ENCODE measurements around the gene AHNAK2.
A peak's percentile ranks its signal among the peaks of the same experiment; 100 is the strongest.

The AHNAK2 gene

DNA sequence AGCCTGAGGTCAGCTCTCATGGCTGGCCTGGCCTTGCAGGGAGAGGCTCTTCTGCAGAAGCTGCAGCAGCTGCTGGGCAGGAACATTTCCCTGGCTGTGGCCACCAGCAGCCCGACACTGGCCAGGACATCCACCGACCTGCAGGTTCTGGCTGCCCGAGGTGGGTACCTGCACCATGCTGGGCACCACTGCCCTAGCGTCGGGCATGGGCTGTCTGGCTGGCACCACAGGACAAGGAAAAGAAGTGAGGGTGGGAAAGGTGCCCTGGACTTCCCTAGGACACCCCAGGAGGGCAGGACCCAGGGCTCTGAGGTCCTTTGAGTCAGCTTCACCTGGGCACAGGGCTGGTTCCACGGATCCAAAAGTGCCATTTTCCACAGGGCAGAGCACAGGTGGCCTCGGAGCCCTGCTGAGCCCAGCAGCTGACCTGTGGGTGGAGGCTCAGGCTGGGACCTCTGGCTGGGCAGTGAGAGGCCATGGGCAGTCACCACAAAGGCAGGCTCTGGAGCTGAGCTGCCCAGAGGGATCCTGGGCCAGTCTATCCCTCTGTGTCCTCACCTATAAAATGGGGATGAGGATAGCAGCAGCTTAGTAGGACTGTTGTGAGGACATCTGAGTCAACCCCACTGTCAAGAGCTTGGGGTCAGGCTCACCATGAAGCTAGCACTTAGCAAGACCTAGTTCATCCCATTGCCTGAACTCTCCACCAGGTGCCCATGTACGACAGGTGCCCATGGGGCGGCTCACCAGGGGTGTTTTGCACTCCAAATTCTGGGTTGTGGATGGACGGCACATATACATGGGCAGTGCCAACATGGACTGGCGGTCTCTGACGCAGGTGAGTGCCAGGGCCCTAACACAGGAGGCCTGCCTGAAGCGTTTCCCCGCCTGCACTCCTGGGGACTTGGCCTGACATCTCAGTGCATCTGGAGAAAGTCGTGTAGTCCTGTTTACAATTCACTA lies 48.6 kb downstream of the AHNAK2 start:
- TF ChIP-seq MYC (IDR thresholded peaks at IDR 0.05; ENCODE audit: low read depth, low read length) (no peak), MAX (IDR thresholded peaks at IDR 0.05; ENCODE audit: low read depth, low read length) (no peak), POLR2A (IDR thresholded peaks at IDR 0.05; ENCODE audit: extremely low read depth, insufficient read length) (no peak)
- TF ChIP-seq, protein P1, sequence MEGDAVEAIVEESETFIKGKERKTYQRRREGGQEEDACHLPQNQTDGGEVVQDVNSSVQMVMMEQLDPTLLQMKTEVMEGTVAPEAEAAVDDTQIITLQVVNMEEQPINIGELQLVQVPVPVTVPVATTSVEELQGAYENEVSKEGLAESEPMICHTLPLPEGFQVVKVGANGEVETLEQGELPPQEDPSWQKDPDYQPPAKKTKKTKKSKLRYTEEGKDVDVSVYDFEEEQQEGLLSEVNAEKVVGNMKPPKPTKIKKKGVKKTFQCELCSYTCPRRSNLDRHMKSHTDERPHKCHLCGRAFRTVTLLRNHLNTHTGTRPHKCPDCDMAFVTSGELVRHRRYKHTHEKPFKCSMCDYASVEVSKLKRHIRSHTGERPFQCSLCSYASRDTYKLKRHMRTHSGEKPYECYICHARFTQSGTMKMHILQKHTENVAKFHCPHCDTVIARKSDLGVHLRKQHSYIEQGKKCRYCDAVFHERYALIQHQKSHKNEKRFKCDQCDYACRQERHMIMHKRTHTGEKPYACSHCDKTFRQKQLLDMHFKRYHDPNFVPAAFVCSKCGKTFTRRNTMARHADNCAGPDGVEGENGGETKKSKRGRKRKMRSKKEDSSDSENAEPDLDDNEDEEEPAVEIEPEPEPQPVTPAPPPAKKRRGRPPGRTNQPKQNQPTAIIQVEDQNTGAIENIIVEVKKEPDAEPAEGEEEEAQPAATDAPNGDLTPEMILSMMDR (IDR thresholded peaks at IDR 0.05; ENCODE audit: low read depth, low read length), result no peak
- no peak overlapping the region for H3K4me3 ChIP-seq (ENCODE audit: low read depth, low read length)
- no peak for DNase-seq (ENCODE audit: low read depth)

- no peak for TF ChIP-seq MYC (IDR thresholded peaks at IDR 0.05; ENCODE audit: low read depth, low read length)
- TF ChIP-seq, protein P1 (IDR thresholded peaks at IDR 0.05; ENCODE audit: low read depth, low read length), result no peak
- TF ChIP-seq POLR2A (IDR thresholded peaks at IDR 0.05; ENCODE audit: extremely low read depth, insufficient read length), result no peak
- no peak for TF ChIP-seq MAX (IDR thresholded peaks at IDR 0.05; ENCODE audit: low read depth, low read length)
- H3K4me3 ChIP-seq (ENCODE audit: low read depth, low read length), result no peak overlapping the region
- DNase-seq (ENCODE audit: low read depth), result no peak
Observed at GRCh38 chr14:104928391-104929133, 49.6 kb downstream of the AHNAK2 start.

DNA sequence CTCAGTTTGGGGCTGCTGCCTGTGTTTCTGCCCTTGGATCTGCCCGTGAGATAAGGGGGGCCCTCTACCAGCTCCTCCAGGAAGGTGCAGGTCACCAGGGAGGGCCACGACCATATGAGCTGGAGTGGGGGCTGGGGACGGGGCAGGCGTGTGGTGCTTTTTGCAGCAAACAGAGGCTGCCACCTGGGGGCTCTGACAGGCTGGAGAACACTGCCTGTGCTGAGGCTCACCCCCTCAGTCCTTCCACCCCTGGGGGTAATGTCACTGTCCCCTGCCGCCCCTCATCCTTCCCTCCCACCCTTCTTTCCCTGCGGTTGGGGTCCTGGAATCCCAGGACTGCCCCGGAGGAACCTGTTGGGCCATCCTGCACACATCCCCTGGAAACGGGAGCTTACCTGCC lies 50.3 kb downstream of the AHNAK2 start:
- TF ChIP-seq, protein P1 (IDR thresholded peaks at IDR 0.05; ENCODE audit: low read depth, low read length), result no peak
- TF ChIP-seq MAX (IDR thresholded peaks at IDR 0.05; ENCODE audit: low read depth, low read length), result no peak
- TF ChIP-seq MYC (IDR thresholded peaks at IDR 0.05; ENCODE audit: low read depth, low read length), result no peak
- TF ChIP-seq POLR2A (IDR thresholded peaks at IDR 0.05; ENCODE audit: extremely low read depth, insufficient read length), result no peak
- H3K4me3 ChIP-seq (ENCODE audit: low read depth, low read length), result no peak overlapping the region
- no peak for DNase-seq (ENCODE audit: low read depth)

DNA sequence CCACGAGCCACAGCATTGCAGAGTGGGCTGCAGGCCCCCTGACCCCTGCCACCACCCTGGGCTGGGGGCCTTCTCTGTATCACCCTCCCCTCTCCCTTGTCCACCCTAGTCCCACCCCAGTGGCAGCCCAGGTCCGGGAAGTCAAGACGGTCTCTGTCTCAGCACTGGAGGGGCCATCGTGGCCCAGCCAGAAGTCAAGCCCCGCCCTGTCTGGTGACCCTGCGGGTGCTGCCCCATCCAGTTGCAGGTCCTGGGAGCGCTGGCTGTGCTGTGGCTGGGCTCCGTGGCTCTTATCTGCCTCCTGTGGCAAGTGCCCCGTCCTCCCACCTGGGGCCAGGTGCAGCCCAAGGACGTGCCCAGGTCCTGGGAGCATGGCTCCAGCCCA lies 50.8 kb downstream of the AHNAK2 start:
- no peak for DNase-seq (ENCODE audit: low read depth)
- no peak overlapping the region for H3K4me3 ChIP-seq (ENCODE audit: low read depth, low read length)
- TF ChIP-seq, protein P1 (IDR thresholded peaks at IDR 0.05; ENCODE audit: low read depth, low read length), result no peak
- TF ChIP-seq POLR2A (IDR thresholded peaks at IDR 0.05; ENCODE audit: extremely low read depth, insufficient read length), result no peak
- no peak for TF ChIP-seq MYC (IDR thresholded peaks at IDR 0.05; ENCODE audit: low read depth, low read length)
- no peak for TF ChIP-seq MAX (IDR thresholded peaks at IDR 0.05; ENCODE audit: low read depth, low read length)

GRCh38 chr14:104926619-104927431 lies 51.3 kb downstream of the AHNAK2 start:
- peak; percentile 77 for DNase-seq (ENCODE audit: low read depth)
- no peak overlapping the region for H3K4me3 ChIP-seq (ENCODE audit: low read depth, low read length)
- TF ChIP-seq MYC (IDR thresholded peaks at IDR 0.05; ENCODE audit: low read depth, low read length), result no peak
- no peak for TF ChIP-seq MAX (IDR thresholded peaks at IDR 0.05; ENCODE audit: low read depth, low read length)
- TF ChIP-seq, protein P1 (IDR thresholded peaks at IDR 0.05; ENCODE audit: low read depth, low read length), result no peak
- no peak for TF ChIP-seq POLR2A (IDR thresholded peaks at IDR 0.05; ENCODE audit: extremely low read depth, insufficient read length)

All from NB4 (cell line).